ENCODE results near the gene LIPI. TPM values are rescaled to one million over a fixed set of nuclear protein-coding genes. Genes with fewer than 3 reads are reported as not detected.

LIPI gene
- total RNA-seq: not detected in 2 replicates

DNA sequence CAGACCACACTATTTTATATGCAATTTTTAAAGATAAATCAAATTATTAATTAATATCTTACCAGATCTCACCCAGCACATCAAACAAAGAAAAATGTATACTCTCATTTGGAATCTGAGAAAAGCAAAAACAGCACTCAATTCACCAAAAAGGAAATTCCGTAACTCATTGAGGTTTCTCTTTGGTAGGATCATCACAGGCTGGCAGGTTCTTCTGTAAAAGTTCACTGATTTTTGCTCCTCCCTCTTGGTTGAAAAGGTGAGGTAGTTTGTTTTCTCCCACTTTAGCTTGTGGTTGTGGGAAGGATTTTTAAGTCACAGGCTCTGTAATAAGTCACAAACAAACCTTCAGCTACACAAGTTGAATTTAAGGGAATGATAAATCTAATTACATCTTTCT, at the start of gene LIPI:
Gene LIPI (minus strand): TSS at position 218 of the 400 bp plus-strand sequence. CDS start 110 bp downstream, at position 108.

GRCh38 chr21:14215971-14216641, 5.4 kb upstream of the LIPI start, which contains the start of gene RBM11:
TSS of gene RBM11 (plus strand) at chr21:14216157. CDS start at chr21:14216187, 30 bp downstream.

Small RNAs within 50 kb of the gene (small RNA-seq; reads per million reads assigned to genes)
- gene RF01518 (ENCODE audit: low replicate concordance) (not detected), gene RNA5SP488 (ENCODE audit: low replicate concordance) (not detected)

Other genes starting within 250 kb of the LIPI start
- gene RBM11, start 5.2 kb upstream of the LIPI start, total RNA-seq: not detected in 2 replicates
- 96.1 and 158 TPM in 2 replicates for gene HSPA13, start 172.2 kb upstream of the LIPI start, total RNA-seq

Data from placental pericyte (primary cell).